ACC112 (cell line): ENCODE measurements around the gene CCDC154.

ENCODE experiments used
- H2AFZ ChIP-seq: fragments of 200-600 bp; sonication (generic); one replicate; pipeline ENCODE4 v1.6.0; 2017; ENCODE audit warnings: antibody characterized with exemption, low read length; ENCODE audit not compliant: unreplicated experiment
- H3K27ac ChIP-seq: fragments of 200-600 bp; sonication (generic); 2 replicates; pipeline ENCODE4 v1.5.1; 2014; ENCODE audit warnings: low read depth, mild to moderate bottlenecking, antibody characterized with exemption, low read length, moderate library complexity
- H3K27me3 ChIP-seq: fragments of 200-600 bp; sonication (generic); 2 replicates; pipeline ENCODE4 v1.6.1; 2014; ENCODE audit warnings: mild to moderate bottlenecking, antibody characterized with exemption, low read length, moderate library complexity, mixed read lengths; ENCODE audit not compliant: insufficient read depth
- H3K36me3 ChIP-seq: fragments of 200-600 bp; sonication (generic); 2 replicates; pipeline ENCODE4 v1.6.1; 2016; ENCODE audit warnings: mild to moderate bottlenecking, antibody characterized with exemption, low read length, moderate library complexity, mixed read lengths; ENCODE audit not compliant: insufficient read depth
- H3K4me1 ChIP-seq: fragments of 200-600 bp; sonication (generic); one replicate; pipeline ENCODE4 v1.6.1; 2016; ENCODE audit warnings: low read length, mixed read lengths; ENCODE audit not compliant: insufficient read depth, unreplicated experiment, control insufficient read depth
- H3K4me3 ChIP-seq: fragments of 200-600 bp; sonication (generic); 2 replicates; pipeline ENCODE4 v1.5.1; 2014; ENCODE audit warnings: mild to moderate bottlenecking, low read depth, low read length
- H3K79me2 ChIP-seq: fragments of 200-600 bp; sonication (generic); one replicate; pipeline ENCODE4 v1.6.0; 2016; ENCODE audit warnings: low read length; ENCODE audit not compliant: control insufficient read depth, unreplicated experiment, insufficient read depth

CCDC154 gene

GRCh38 chr16:1461146-1461545 is 16.8 kb upstream of the CCDC154 start:
- Histone ChIP-seq H3K36me3 (peaks cover 9% of the 10 kb centered on the region; the same call in 1 of the 2 replicates), H3K27ac (no peak overlapping the region), H3K4me3 (no peak overlapping the region), H3K4me1 (no peaks in the 10 kb centered on the region), H3K27me3 (no peaks in the 10 kb centered on the region), H2AFZ (no peak overlapping the region), H3K79me2 (peaks cover 10% of the 10 kb centered on the region)

GRCh38 chr16:1460602-1461138 is 16.3 kb upstream of the CCDC154 start:
- peaks cover 8% of the 10 kb centered on the region for H3K79me2 ChIP-seq
- no peak overlapping the region for H2AFZ ChIP-seq
- H3K4me3 ChIP-seq: no peak overlapping the region
- peaks cover 9% of the 10 kb centered on the region; the same call in 1 of the 2 replicates for H3K36me3 ChIP-seq
- H3K27me3 ChIP-seq: no peaks in the 10 kb centered on the region
- H3K4me1 ChIP-seq: no peaks in the 10 kb centered on the region
- H3K27ac ChIP-seq: no peak overlapping the region

- no peak overlapping the region for H3K4me3 ChIP-seq
- H3K27ac ChIP-seq: no peak overlapping the region
- H3K79me2 ChIP-seq: peaks cover 2% of the 10 kb centered on the region
- no peak overlapping the region for H2AFZ ChIP-seq
- no peaks in the 10 kb centered on the region for H3K4me1 ChIP-seq
- no peaks in the 10 kb centered on the region for H3K27me3 ChIP-seq
- H3K36me3 ChIP-seq: peaks cover 9% of the 10 kb centered on the region; the same call in 1 of the 2 replicates
These were observed 15.6 kb upstream of the CCDC154 start for GRCh38 chr16:1459967-1460366.

GRCh38 chr16:1458977-1459341 is 14.6 kb upstream of the CCDC154 start:
- Histone ChIP-seq H3K27me3 (no peaks in the 10 kb centered on the region), H3K79me2 (peaks cover 2% of the 10 kb centered on the region), H3K4me1 (no peaks in the 10 kb centered on the region), H2AFZ (no peak overlapping the region), H3K27ac (no peak overlapping the region), H3K36me3 (peaks cover 9% of the 10 kb centered on the region; the same call in 1 of the 2 replicates), H3K4me3 (no peak overlapping the region)

GRCh38 chr16:1458336-1458976 is 14.1 kb upstream of the CCDC154 start:
- H3K27ac ChIP-seq: no peak overlapping the region
- no peaks in the 10 kb centered on the region for H3K4me1 ChIP-seq

GRCh38 chr16:1457489-1458245 is 13.3 kb upstream of the CCDC154 start:
- Histone ChIP-seq H3K79me2 (peaks cover 1% of the 10 kb centered on the region), H3K27me3 (no peaks in the 10 kb centered on the region), H2AFZ (no peak overlapping the region), H3K4me3 (no peak overlapping the region), H3K36me3 (peaks cover 14% of the 10 kb centered on the region; the same call in 1 of the 2 replicates), H3K4me1 (no peaks in the 10 kb centered on the region), H3K27ac (no peak overlapping the region)

More at GRCh38 chr16:1458336-1458976, 14.1 kb upstream of the CCDC154 start:
- Histone ChIP-seq H2AFZ (no peak overlapping the region), H3K79me2 (peaks cover 2% of the 10 kb centered on the region), H3K36me3 (peaks cover 13% of the 10 kb centered on the region; the same call in 1 of the 2 replicates), H3K4me3 (no peak overlapping the region), H3K27me3 (no peaks in the 10 kb centered on the region)

- Histone ChIP-seq H2AFZ (no peak overlapping the region), H3K4me1 (no peaks in the 10 kb centered on the region), H3K4me3 (no peak overlapping the region), H3K27ac (no peak overlapping the region), H3K27me3 (no peaks in the 10 kb centered on the region), H3K36me3 (peaks cover 14% of the 10 kb centered on the region; the same call in 1 of the 2 replicates), H3K79me2 (no peaks in the 10 kb centered on the region)
These were observed 12.6 kb upstream of the CCDC154 start for GRCh38 chr16:1456951-1457350.

- Histone ChIP-seq H3K4me1 (no peaks in the 10 kb centered on the region), H3K36me3 (peaks cover 12% of the 10 kb centered on the region; the same call in 1 of the 2 replicates), H2AFZ (no peak overlapping the region), H3K4me3 (no peak overlapping the region), H3K27ac (no peak overlapping the region), H3K27me3 (no peaks in the 10 kb centered on the region), H3K79me2 (no peaks in the 10 kb centered on the region)
These were observed 11.1 kb upstream of the CCDC154 start for GRCh38 chr16:1455190-1456171.

GRCh38 chr16:1454561-1454960 is 10.2 kb upstream of the CCDC154 start:
- Histone ChIP-seq H3K36me3 (peaks cover 12% of the 10 kb centered on the region; the same call in 1 of the 2 replicates), H3K27ac (no peak overlapping the region)

GRCh38 chr16:1453316-1453715 is 9.0 kb upstream of the CCDC154 start:
- H3K4me3 ChIP-seq: no peak overlapping the region
- no peak overlapping the region for H2AFZ ChIP-seq
- no peaks in the 10 kb centered on the region for H3K79me2 ChIP-seq
- H3K36me3 ChIP-seq: peaks cover 13% of the 10 kb centered on the region; the same call in 1 of the 2 replicates
- no peak overlapping the region for H3K27ac ChIP-seq
- no peaks in the 10 kb centered on the region for H3K4me1 ChIP-seq
- H3K27me3 ChIP-seq: no peaks in the 10 kb centered on the region

More at GRCh38 chr16:1454561-1454960, 10.2 kb upstream of the CCDC154 start:
- Histone ChIP-seq H3K4me1 (no peaks in the 10 kb centered on the region), H3K79me2 (no peaks in the 10 kb centered on the region), H3K4me3 (no peak overlapping the region), H3K27me3 (no peaks in the 10 kb centered on the region), H2AFZ (no peak overlapping the region)
